Hepatocyte (in vitro differentiated cells): Measurements from ENCODE around the gene HPCAL1. TPM values are rescaled to one million over a fixed set of nuclear protein-coding genes. Genes with fewer than 3 reads are reported as not detected.
A peak's percentile ranks its signal among the peaks of the same experiment; 100 is the strongest.

Experiments used
- DNase-seq: peaks from one replicate; pipeline ENCODE4 v3.0.0-alpha.2; 2016; ENCODE audit warnings: low spot score
- H2AFZ ChIP-seq: fragments of 200-600 bp; sonication (generic); 2 replicates; pipeline ENCODE4 v1.6.0; 2016; ENCODE audit warnings: antibody characterized with exemption, mild to moderate bottlenecking
- H3K27ac ChIP-seq: fragments of 200-600 bp; sonication (generic); 2 replicates; pipeline ENCODE4 v1.5.1; 2016; ENCODE audit warnings: mild to moderate bottlenecking
- H3K27me3 ChIP-seq: fragments of 200-600 bp; sonication (generic); 2 replicates; pipeline ENCODE4 v1.6.1; 2016
- H3K36me3 ChIP-seq: fragments of 200-600 bp; sonication (generic); replicated peaks from 2 replicates; pipeline ENCODE4 v1.5.1; 2016; ENCODE audit warnings: low read depth; ENCODE audit not compliant: insufficient read depth
- H3K4me1 ChIP-seq: fragments of 200-600 bp; sonication (generic); 2 replicates; pipeline ENCODE4 v1.5.1; 2016; ENCODE audit warnings: mild to moderate bottlenecking, moderate library complexity; ENCODE audit not compliant: insufficient read depth
- H3K4me2 ChIP-seq: fragments of 200-600 bp; sonication (generic); 2 replicates; pipeline ENCODE4 v1.6.0; 2016
- H3K4me3 ChIP-seq: fragments of 200-600 bp; sonication (generic); 2 replicates; pipeline ENCODE4 v1.5.1; 2016; ENCODE audit warnings: mild to moderate bottlenecking
- H3K79me2 ChIP-seq: fragments of 200-600 bp; sonication (generic); 2 replicates; pipeline ENCODE4 v1.6.0; 2017; ENCODE audit warnings: mild to moderate bottlenecking
- H3K9me2 ChIP-seq: fragments of 200-600 bp; sonication (generic); replicated peaks from 2 replicates; pipeline ENCODE4 v1.6.0; 2017; ENCODE audit warnings: mild to moderate bottlenecking; ENCODE audit not compliant: insufficient read depth
- H3K9me3 ChIP-seq: fragments of 200-600 bp; sonication (generic); 2 replicates; pipeline ENCODE4 v1.5.1; 2016; ENCODE audit warnings: low read depth, mild to moderate bottlenecking
- H4K20me1 ChIP-seq: fragments of 200-600 bp; sonication (generic); 2 replicates; pipeline ENCODE4 v1.6.0; 2016; ENCODE audit warnings: mild to moderate bottlenecking; ENCODE audit not compliant: insufficient read depth, poor library complexity, severe bottlenecking
- CTCF ChIP-seq: fragments of 200-600 bp; sonication (generic); IDR thresholded peaks from 2 replicates; pipeline ENCODE4 v1.5.1; 2016; ENCODE audit warnings: antibody characterized with exemption, mild to moderate bottlenecking; ENCODE audit not compliant: poor library complexity
- EZH2 ChIP-seq: fragments of 200-600 bp; sonication (generic); IDR thresholded peaks from 2 replicates; pipeline ENCODE4 v1.6.1; 2016; ENCODE audit warnings: antibody characterized with exemption, mild to moderate bottlenecking, borderline replicate concordance
- EZH2phosphoT487 ChIP-seq: fragments of 200-600 bp; sonication (generic); IDR thresholded peaks from one replicate; pipeline ENCODE4 v1.6.1; 2018; ENCODE audit warnings: antibody characterized with exemption, mild to moderate bottlenecking, low read depth, moderate library complexity; ENCODE audit not compliant: unreplicated experiment, severe bottlenecking
- WGBS: methylation state at CpG from one replicate; pipeline ENCODE4 v1.1.6; 2016; ENCODE audit warnings: low lambda C conversion rate; ENCODE audit errors: missing lambda C conversion rate; 5-methylcytosine and 5-hydroxymethylcytosine counted together
- polyA plus RNA-seq: library from polyadenylated mRNA; unstranded; fragments of >200 nt; fragmentation: Nextera tagmentation; extraction: Ambion mirVana; gene quantifications from 2 replicates; pipeline ENCODE4 v1.2.1, GENCODE V29; 2016
- total RNA-seq: library from RNA; depleted of rRNA; stranded (reverse); fragments of >200 nt; gene quantifications from 2 replicates; pipeline ENCODE4 v1.2.3, GENCODE V29; 2014

Gene HPCAL1
- total and polyA plus RNA-seq, 2 experiments from 2014 or later: 22.5 to 39.1 TPM

GRCh38 chr2:10283106-10284062 is 19.3 kb upstream of the HPCAL1 start:
- Histone ChIP-seq H3K27me3 (no peaks in the 10 kb centered on the region), H3K36me3 (no peaks in the 10 kb centered on the region), H3K79me2 (no peaks in the 10 kb centered on the region), H3K27ac (peak overlapping the region; percentile 43), H3K9me2 (no peaks in the 10 kb centered on the region), H3K4me2 (no peak overlapping the region), H4K20me1 (no peaks in the 10 kb centered on the region), H3K4me3 (no peak overlapping the region), H3K9me3 (no peaks in the 10 kb centered on the region), H3K4me1 (peaks cover 7% of the 10 kb centered on the region), H2AFZ (no peak overlapping the region)
- DNase-seq: peak; percentile 53
- WGBS: 82% methylated on average over 14 of the region's 16 CpGs
- TF ChIP-seq CTCF: no peak
- TF ChIP-seq EZH2: no peak
- no peak for TF ChIP-seq EZH2phosphoT487

GRCh38 chr2:10284108-10284870 is 18.4 kb upstream of the HPCAL1 start:
- no peak overlapping the region for H3K4me3 ChIP-seq
- H4K20me1 ChIP-seq: no peaks in the 10 kb centered on the region
- no peak overlapping the region for H3K27ac ChIP-seq
- H3K4me2 ChIP-seq: no peak overlapping the region
- H3K27me3 ChIP-seq: no peaks in the 10 kb centered on the region
- H3K79me2 ChIP-seq: no peaks in the 10 kb centered on the region
- H3K9me2 ChIP-seq: no peaks in the 10 kb centered on the region
- H3K36me3 ChIP-seq: no peaks in the 10 kb centered on the region
- no peaks in the 10 kb centered on the region for H3K9me3 ChIP-seq
- no peak for TF ChIP-seq CTCF
- TF ChIP-seq EZH2phosphoT487: no peak
- no peak for TF ChIP-seq EZH2
- DNase-seq: no peak
- H2AFZ ChIP-seq: no peak overlapping the region
- H3K4me1 ChIP-seq: peaks cover 7% of the 10 kb centered on the region
- 93% methylated on average over 16 of the region's 16 CpGs for WGBS

- H3K27ac ChIP-seq: no peak overlapping the region
- no peaks in the 10 kb centered on the region for H3K36me3 ChIP-seq
- H2AFZ ChIP-seq: no peak overlapping the region
- H3K9me2 ChIP-seq: no peaks in the 10 kb centered on the region
- H4K20me1 ChIP-seq: no peaks in the 10 kb centered on the region
- no peaks in the 10 kb centered on the region for H3K27me3 ChIP-seq
- H3K9me3 ChIP-seq: no peaks in the 10 kb centered on the region
- TF ChIP-seq EZH2: no peak
- H3K4me3 ChIP-seq: no peak overlapping the region
- H3K4me2 ChIP-seq: no peak overlapping the region
- no peaks in the 10 kb centered on the region for H3K79me2 ChIP-seq
- WGBS: 79% methylated on average over 5 of the region's 5 CpGs
- DNase-seq: no peak
- H3K4me1 ChIP-seq: peaks cover 7% of the 10 kb centered on the region
Observed at GRCh38 chr2:10285191-10285555, 17.5 kb upstream of the HPCAL1 start.
